Skeletal muscle tissue (tissue), 4 donors: Measurements from ENCODE around the gene TUBB4A. TPM values are rescaled to one million over a fixed set of nuclear protein-coding genes. Genes with fewer than 3 reads are reported as not detected.

Source experiments
- H3K27ac ChIP-seq: one replicate; pipeline ENCODE4 v1.7.0; 2013; ENCODE audit warnings: mild to moderate bottlenecking, low read depth, low read length, inconsistent platforms
- H3K27me3 ChIP-seq, 3 donors: one replicate each; pipeline ENCODE4 v1.7.0; 2013; ENCODE audit warnings: low read length in 3 of 3; ENCODE audit not compliant: control insufficient read depth in 3 of 3, insufficient read depth in 3 of 3
- H3K36me3 ChIP-seq, 3 donors: one replicate each; pipeline ENCODE4 v1.7.0; 2013; ENCODE audit warnings: low read length in 3 of 3; ENCODE audit not compliant: control insufficient read depth in 3 of 3, insufficient read depth in 3 of 3
- H3K4me1 ChIP-seq, 3 donors: one replicate each; pipeline ENCODE4 v1.7.0; 2013; ENCODE audit warnings: low read length in 3 of 3, mild to moderate bottlenecking in 3 of 3; ENCODE audit not compliant: control insufficient read depth in 3 of 3, insufficient read depth in 3 of 3
- H3K4me3 ChIP-seq, 3 donors: one replicate each; pipeline ENCODE4 v1.7.0; 2013; ENCODE audit warnings: low read length in 3 of 3
- H3K9ac ChIP-seq, 3 donors: one replicate each; pipeline ENCODE4 v1.7.0; 2013; ENCODE audit warnings: low read length in 3 of 3, mild to moderate bottlenecking in 3 of 3, moderate library complexity in 2 of 3, low read depth in 1 of 3
- H3K9me3 ChIP-seq, 3 donors: one replicate each; pipeline ENCODE4 v1.7.0; 2013; ENCODE audit warnings: low read length in 3 of 3; ENCODE audit not compliant: control insufficient read depth in 3 of 3
- total RNA-seq: library from RNA; depleted of rRNA; stranded (reverse); fragments of >200 nt; gene quantifications from one replicate; pipeline ENCODE4 v1.2.3, GENCODE V29; 2014
- donor health status: Osteomylitis.

TUBB4A gene
- total RNA-seq, 1 donor from 2014 or later = not detected

- peaks cover 0 to 7% (median 0%) of the 10 kb centered on the region in 3 donors for H3K27me3 ChIP-seq
- peaks cover 4 to 8% (median 7%) of the 10 kb centered on the region in 3 donors for H3K4me1 ChIP-seq
- no peak overlapping the region for H3K4me3 ChIP-seq
- H3K9ac ChIP-seq = no peak overlapping the region
- H3K36me3 ChIP-seq = no peaks in the 10 kb centered on the region
- no peaks in the 10 kb centered on the region for H3K9me3 ChIP-seq
- H3K27ac ChIP-seq = no peak overlapping the region
These were observed 22.2 kb upstream of the TUBB4A start for GRCh38 chr19:6524311-6524710.

- H3K9me3 ChIP-seq = no peaks in the 10 kb centered on the region
- H3K27ac ChIP-seq = no peak overlapping the region
- H3K36me3 ChIP-seq = no peaks in the 10 kb centered on the region
- peaks cover 0 to 5% (median 2%) of the 10 kb centered on the region in 3 donors for H3K4me1 ChIP-seq
- H3K9ac ChIP-seq = no peak overlapping the region
- H3K4me3 ChIP-seq = no peak overlapping the region
- peaks cover 0 to 7% (median 0%) of the 10 kb centered on the region in 3 donors for H3K27me3 ChIP-seq
These were observed 20.6 kb upstream of the TUBB4A start for GRCh38 chr19:6522712-6523111.

GRCh38 chr19:6521718-6522646 lies 19.9 kb upstream of the TUBB4A start:
- Histone ChIP-seq H3K4me1 (peaks cover 1 to 9% (median 5%) of the 10 kb centered on the region in 3 donors), H3K36me3 (no peaks in the 10 kb centered on the region), H3K27me3 (peaks cover 0 to 7% (median 0%) of the 10 kb centered on the region in 3 donors), H3K4me3 (no peak overlapping the region), H3K9ac (no peak overlapping the region), H3K27ac (no peak overlapping the region), H3K9me3 (no peaks in the 10 kb centered on the region)

- Histone ChIP-seq H3K27me3 (peaks cover 0 to 16% (median 0%) of the 10 kb centered on the region in 3 donors), H3K9ac (no peak overlapping the region), H3K4me1 (peaks cover 11 to 18% (median 13%) of the 10 kb centered on the region in 3 donors), H3K4me3 (no peak overlapping the region), H3K36me3 (no peaks in the 10 kb centered on the region), H3K27ac (no peak overlapping the region), H3K9me3 (no peaks in the 10 kb centered on the region)
These were observed 17.2 kb upstream of the TUBB4A start for GRCh38 chr19:6519289-6519688.

GRCh38 chr19:6518145-6518911 lies 16.2 kb upstream of the TUBB4A start:
- peaks cover 11 to 18% (median 13%) of the 10 kb centered on the region in 3 donors for H3K4me1 ChIP-seq
- H3K27ac ChIP-seq = no peak overlapping the region
- H3K36me3 ChIP-seq = no peaks in the 10 kb centered on the region
- no peak overlapping the region for H3K4me3 ChIP-seq
- H3K9ac ChIP-seq = no peak overlapping the region
- peaks cover 0 to 16% (median 0%) of the 10 kb centered on the region in 3 donors for H3K27me3 ChIP-seq
- H3K9me3 ChIP-seq = no peaks in the 10 kb centered on the region

GRCh38 chr19:6516659-6517291 lies 14.7 kb upstream of the TUBB4A start:
- H3K9me3 ChIP-seq = no peaks in the 10 kb centered on the region
- peak overlapping the region; percentile 79 to 89 (median 82) for H3K4me3 ChIP-seq
- H3K4me1 ChIP-seq = peaks cover 11 to 18% (median 13%) of the 10 kb centered on the region in 3 donors
- no peaks in the 10 kb centered on the region for H3K36me3 ChIP-seq
- peak overlapping the region; percentile 77 to 81 (median 79) for H3K9ac ChIP-seq
- H3K27ac ChIP-seq = peak overlapping the region; percentile 58
- H3K27me3 ChIP-seq = peaks cover 0 to 14% (median 0%) of the 10 kb centered on the region in 3 donors

GRCh38 chr19:6516018-6516658 lies 14.0 kb upstream of the TUBB4A start:
- Histone ChIP-seq H3K4me3 (peak overlapping the region; percentile 79 to 89 (median 82)), H3K27me3 (peaks cover 0 to 14% (median 0%) of the 10 kb centered on the region in 3 donors), H3K27ac (peak overlapping the region; percentile 58), H3K9ac (peak overlapping the region; percentile 77 to 81 (median 79)), H3K36me3 (no peaks in the 10 kb centered on the region), H3K4me1 (peaks cover 11 to 18% (median 13%) of the 10 kb centered on the region in 3 donors), H3K9me3 (no peaks in the 10 kb centered on the region)

GRCh38 chr19:6514926-6515544 lies 12.9 kb upstream of the TUBB4A start:
- Histone ChIP-seq H3K36me3 (no peaks in the 10 kb centered on the region), H3K27me3 (peaks cover 0 to 9% (median 0%) of the 10 kb centered on the region in 3 donors), H3K4me3 (no peak overlapping the region), H3K4me1 (peaks cover 11 to 18% (median 13%) of the 10 kb centered on the region in 3 donors), H3K27ac (no peak overlapping the region), H3K9me3 (no peaks in the 10 kb centered on the region), H3K9ac (no peak overlapping the region)

GRCh38 chr19:6514089-6514488 lies 12.0 kb upstream of the TUBB4A start:
- Histone ChIP-seq H3K4me1 (peaks cover 11 to 23% (median 13%) of the 10 kb centered on the region in 3 donors), H3K27me3 (peaks cover 0 to 9% (median 0%) of the 10 kb centered on the region in 3 donors), H3K27ac (no peak overlapping the region), H3K9me3 (no peaks in the 10 kb centered on the region), H3K9ac (no peak overlapping the region), H3K4me3 (no peak overlapping the region), H3K36me3 (no peaks in the 10 kb centered on the region)
